ENCODE data around the gene INTS7.
"Not testable (repeated sequence)": the region's sequence is repeated elsewhere in the genome, so short reads cannot be mapped to it uniquely, and the experiment has no call there.

INTS7 gene

DNA sequence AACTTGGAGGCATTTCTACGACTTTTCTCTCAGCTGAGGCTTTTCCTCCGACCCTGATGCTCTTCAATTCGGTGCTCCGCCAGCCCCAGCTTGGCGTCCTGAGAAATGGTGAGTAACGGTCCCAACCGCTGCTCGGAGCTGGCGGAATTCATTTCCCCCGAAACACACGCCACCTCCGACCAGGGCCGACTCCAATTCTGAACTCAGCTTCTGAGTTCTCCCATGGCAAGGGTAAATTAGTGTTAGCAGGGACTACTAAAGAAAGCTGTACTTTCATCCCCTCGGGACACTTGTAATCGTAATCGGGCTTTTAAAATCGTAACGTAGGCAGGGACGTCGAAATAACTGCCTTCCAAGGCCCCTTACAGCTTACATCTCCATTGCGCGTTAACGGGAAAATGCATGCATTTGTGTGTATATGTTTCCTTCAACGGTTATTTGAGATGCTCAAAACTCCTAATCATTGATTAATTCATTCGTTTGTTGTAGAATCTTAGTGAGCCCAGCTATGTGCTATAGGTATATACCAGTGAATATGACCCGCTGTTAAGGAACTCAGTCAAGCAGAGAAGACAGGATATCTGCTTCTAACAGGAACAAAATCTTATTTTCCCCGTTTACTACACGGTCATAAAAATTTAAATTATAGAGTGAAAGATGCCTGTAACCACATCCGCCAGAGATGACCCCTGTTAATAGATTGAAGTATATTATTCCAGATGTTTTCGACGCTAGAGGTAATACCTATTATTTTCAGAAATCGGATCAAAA, 663 bp upstream of the INTS7 start:
- DNase-seq: peak; percentile 57

- DNase-seq: no peak
Observed at GRCh38 chr1:212034516-212035122, 738 bp downstream of the INTS7 start.

DNA sequence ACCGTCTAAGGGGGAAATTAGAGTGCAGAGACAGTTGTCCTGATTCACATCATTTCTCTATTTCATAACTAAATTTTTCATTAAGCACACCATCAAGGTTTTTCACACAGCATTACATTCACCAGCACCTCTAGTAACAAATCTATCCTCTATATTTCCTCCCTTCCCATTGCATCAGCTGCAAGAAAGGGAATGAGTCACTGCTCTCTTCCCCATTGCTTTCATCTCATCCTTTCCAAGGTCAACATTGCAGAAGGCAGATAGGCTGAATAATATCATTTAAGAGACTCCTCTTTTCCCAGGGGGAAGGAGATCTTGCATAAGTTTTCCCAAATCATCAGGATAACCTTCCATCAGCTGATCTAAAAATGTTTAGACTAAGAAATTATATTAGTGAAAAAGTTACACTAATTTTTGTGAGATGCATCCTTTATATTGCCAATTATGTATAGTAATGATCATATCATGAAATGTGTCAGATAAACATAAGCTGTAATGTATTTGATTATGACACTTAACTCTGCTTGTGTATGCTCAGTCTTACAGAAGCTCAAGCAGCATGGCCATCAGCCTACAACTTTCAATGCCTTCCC, 4.3 kb downstream of the INTS7 start:
- DNase-seq: no peak

DNA sequence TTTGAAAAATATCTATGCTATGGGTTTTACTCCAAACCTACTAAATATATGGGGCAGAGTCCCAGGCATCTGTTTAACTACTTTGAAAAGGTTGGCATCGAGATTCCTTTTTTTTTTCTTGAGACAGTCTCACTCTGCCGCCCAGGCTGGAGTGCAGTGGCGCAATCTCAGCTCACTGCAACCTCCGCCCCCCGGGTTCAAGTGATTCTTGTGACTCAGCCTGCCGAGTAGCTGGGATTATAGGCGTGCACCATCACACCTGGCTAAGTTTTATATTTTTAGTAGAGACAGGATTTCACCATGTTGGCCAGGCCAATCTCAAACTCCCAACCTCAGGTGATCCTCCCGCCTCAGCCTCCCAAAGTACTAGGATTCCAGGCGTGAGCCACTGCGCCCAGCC, 7.6 kb downstream of the INTS7 start:
- not testable (repeated sequence) for DNase-seq

DNA sequence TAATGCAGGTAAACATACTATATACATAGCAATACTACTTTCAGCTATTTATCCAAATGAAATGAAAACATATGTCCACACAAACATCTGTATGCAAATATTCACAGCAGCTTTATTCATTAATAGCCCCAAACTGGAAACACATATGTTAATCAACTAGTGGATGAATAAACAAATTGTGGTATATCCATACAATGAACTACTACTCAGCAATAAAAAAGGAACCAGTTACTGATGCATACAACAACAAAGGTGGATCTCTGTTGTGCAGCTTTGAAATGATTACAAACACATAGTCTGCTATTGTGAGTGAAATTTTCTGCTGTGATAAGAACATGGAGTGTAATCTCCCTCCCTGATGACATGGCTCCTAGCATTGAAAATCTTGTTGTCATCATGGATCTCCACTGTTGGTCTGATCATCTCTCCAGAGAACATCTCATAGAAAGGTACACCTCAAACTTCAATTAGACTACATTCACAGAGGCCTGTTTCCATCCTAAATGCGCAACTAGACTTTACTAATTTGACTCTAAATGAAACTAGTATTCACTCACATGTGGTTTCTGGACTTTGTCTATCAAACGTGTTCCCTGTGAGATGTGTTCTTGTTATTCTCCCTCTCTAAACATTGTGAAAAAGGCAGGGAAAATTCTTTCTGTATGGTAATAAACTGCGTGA, 10.7 kb downstream of the INTS7 start:
- no peak for DNase-seq

DNA sequence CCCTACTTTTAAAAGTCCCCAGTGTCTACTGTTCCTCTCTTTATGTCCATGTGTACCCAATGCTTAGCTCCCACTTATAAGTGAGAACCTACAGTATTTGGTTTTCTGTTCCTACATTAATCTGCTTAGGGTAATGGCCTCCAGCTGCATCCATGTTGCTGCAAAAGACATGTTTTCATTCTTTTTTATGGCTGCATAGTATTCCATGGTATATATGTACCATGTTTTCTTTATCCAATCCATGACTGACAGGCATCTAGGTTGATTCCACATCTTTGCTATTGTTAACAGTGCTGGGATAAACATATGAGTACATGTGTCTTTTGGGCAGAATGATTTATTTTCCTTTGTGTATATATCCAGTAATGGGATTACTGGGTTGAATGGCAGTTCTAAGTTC, 12.4 kb downstream of the INTS7 start:
- DNase-seq: not testable (repeated sequence)

DNA sequence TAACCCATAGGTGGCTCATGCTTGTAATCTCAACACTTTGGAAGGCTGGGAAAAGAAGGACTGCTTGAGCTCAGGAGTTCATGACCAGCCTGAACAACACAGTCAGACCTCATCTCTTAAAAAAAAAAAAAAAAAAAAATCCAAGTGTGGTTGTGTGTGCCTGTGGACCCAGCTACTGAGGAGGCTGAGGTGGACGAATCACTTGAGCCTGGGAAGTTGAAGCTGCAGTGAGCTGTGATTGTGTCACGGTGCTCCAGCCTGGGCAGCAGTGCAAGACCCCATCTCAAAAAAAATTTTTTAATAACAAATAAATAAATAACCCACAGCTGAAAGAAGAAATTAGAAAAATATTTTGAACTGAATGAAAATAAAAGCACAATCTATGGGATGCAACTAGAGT, 13.8 kb downstream of the INTS7 start:
- no peak for DNase-seq

- DNase-seq: no peak
Observed at GRCh38 chr1:212020975-212021374, 14.4 kb downstream of the INTS7 start.

- DNase-seq: no peak
Observed at GRCh38 chr1:212013672-212014071, 21.7 kb downstream of the INTS7 start.

- DNase-seq: peak; percentile 67
Observed at GRCh38 chr1:212012034-212012740, 23.2 kb downstream of the INTS7 start.

- DNase-seq: no peak
Observed at GRCh38 chr1:212010004-212010403, 25.4 kb downstream of the INTS7 start.

- DNase-seq: no peak
Observed at GRCh38 chr1:212009561-212009960, 25.8 kb downstream of the INTS7 start.

GRCh38 chr1:212007886-212008285, 27.5 kb downstream of the INTS7 start:
- DNase-seq: no peak

GRCh38 chr1:212007178-212007577, 28.2 kb downstream of the INTS7 start:
- DNase-seq: no peak

DNA sequence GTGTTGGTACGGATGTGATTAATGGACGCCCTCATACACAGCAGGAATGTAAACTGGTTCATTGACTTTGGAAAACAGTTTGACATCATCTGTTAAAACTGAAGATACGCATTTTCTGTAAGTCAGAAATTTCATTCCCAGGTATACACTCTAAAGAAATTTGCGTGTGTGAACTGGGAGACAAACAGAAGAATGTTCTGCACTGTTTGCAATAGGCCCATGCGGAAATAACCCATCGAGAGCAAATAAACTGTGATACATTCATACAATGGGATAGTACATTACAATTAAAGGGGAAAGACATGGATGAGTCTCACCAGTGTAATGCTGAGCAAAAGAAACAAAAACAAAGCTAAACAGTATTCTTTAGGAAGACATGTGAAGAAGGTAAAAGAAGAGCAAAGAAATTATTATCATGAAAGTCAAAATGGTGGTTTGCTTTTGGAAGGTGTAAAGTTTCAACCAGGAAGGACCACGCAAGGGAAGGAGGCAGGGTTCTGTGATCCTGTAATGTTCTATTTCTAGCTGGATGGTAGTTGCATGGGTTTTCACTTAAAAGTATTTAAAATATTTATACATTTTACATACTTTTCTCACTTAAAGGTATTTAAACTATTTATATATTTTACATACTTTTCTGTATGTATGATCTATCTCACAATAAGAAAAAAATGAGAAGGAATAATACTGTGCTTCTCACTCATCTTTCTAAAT, 30.3 kb downstream of the INTS7 start:
- DNase-seq: no peak

GRCh38 chr1:212002536-212002935, 32.8 kb downstream of the INTS7 start:
- DNase-seq: no peak

- DNase-seq: not testable (repeated sequence)
Observed at GRCh38 chr1:211997426-211997825, 37.9 kb downstream of the INTS7 start.

DNA sequence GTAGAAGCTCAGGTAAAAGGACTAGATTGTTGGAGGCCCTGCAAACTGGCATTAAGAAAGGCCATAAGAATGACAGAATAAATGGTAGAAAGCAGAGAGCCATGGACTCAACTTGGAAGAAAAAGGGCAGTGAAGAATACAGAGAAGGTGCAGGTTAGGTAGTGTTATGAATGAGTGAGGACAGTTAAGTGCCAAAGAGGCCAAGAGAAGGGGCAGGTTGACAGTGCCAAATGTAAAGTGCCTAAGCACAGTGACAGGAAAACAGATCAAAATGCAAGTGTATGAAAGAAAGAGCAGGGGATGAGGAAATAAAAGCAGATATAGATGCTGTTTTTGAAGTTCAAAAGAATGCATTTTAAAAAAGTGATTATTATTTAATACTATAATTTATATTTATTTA, 43.7 kb downstream of the INTS7 start:
- no peak for DNase-seq

DNA sequence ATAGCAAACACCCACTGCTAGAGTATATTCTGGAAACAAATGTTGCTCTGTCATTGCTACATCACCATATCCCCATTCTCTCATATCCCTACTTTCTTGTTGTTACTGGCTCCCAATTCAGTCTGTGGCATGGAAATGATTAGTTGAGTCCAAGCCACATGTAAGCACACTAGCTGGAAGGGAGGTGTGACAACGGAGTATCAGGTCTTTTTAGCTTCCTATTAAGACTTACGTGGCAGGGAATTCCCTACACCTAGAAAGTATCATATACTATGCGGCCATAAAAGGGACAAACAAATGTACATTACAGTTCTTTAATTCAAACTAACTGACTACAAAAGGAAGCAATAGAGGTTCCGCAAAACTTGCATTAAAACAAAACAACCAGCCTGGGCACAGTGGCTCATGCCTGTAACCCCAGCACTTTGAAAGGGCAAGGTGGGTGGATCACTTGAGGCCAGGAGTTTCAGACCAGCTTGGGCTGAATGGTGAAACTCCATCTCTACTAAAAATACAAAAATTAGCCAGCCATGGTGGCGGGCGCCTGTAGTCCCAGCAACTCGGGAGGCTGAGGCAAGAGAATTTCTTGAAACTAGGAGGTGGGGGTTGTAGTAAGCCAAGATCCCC, 48.6 kb downstream of the INTS7 start:
- no peak for DNase-seq

DNA sequence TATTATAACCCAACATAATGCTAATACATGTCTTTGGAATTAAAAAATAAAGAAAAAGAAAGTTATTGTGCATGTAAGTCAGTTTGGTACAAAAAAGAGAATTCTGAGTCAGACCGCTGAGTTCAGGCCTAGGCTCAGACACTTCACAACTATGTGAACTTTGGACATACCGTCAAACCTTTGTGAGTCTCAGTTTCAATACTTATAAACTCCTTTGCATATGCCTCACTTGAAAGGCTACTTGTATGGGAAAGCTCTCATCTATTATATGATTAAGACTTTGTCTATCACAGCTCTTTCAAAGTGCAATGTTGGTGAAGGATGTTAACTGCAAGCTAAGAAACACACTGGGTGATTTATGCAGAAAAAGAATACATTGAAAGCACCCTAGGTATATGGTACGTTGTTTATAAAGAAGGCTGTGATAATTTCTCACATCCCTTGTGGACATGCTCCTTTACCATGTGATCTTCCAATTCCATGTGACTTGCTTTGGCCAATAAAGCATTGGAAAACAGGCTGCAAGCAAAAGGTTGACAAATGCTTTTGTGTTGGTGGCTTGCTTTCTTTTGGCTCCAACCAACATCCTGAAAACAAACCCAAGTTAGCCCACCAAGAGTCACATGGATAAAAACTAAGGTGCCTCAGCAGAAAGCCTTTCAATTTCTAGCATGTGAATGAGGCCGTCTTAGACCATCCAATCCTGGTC, 49.6 kb downstream of the INTS7 start:
- no peak for DNase-seq

GRCh38 chr1:211978596-211978995, 56.8 kb downstream of the INTS7 start:
- DNase-seq: no peak
